HCT116 (cell line): ENCODE data around the gene TNFAIP3. TPM values are rescaled to one million over a fixed set of nuclear protein-coding genes. Genes with fewer than 3 reads are reported as not detected.

Experiments used
- ATAC-seq: fragments of 200-7000 bp; cut with Tn5 transposase; 2 replicates; pipeline ENCODE4 v1.9.1; 2020; ENCODE audit warnings: mild to moderate bottlenecking, moderate library complexity
- BruUV-seq: library from RNA; stranded (reverse); fragments of 400-500 nt; replicated peaks from 2 replicates; lab custom pipeline; 2021; lab: Mats Ljungman, UMichigan
- CTCF ChIA-PET: fragments of 300-600 bp; sonication (Branson Sonifier 250); formaldehyde crosslinking; loops from one replicate; lab custom pipeline; 2021; ENCODE audit warnings: antibody characterized with exemption; lab: Charles Lee
- POLR2A ChIA-PET: fragments of 300-600, 350-600 bp; sonication (Branson Sonifier 250); formaldehyde crosslinking; loops from one replicate; lab custom pipeline; 2021; ENCODE audit warnings: antibody characterized with exemption; lab: Charles Lee
- RAD21 ChIA-PET, 2 experiments: fragments of 300-600 bp; sonication (Branson Sonifier 250); formaldehyde crosslinking; loops; one replicate each; lab custom pipeline; 2023; ENCODE audit warnings: low total read pairs in 2 of 2; ENCODE audit not compliant: uncharacterized antibody in 2 of 2, unreplicated experiment in 2 of 2, low non-redundant PET in 1 of 2; lab: Charles Lee
- DNase-seq: peaks from one replicate; pipeline ENCODE4 v3.0.0-alpha.2; 2010; ENCODE audit warnings: low read depth, low spot score
- H2AFZ ChIP-seq: fragments of 200-600 bp; shearing (Covaris generic), sonication (generic); 2 replicates; pipeline ENCODE4 v1.6.1; 2017; ENCODE audit warnings: low read depth, mixed run types, mixed read lengths, antibody characterized with exemption, low read length; ENCODE audit not compliant: poor library complexity, severe bottlenecking
- H3K27ac ChIP-seq: 2 replicates; pipeline ENCODE4 v1.5.1; 2012; ENCODE audit warnings: low read depth, low read length
- H3K27me3 ChIP-seq: fragments of 200-600 bp; sonication (generic); 2 replicates; pipeline ENCODE4 v1.6.1; 2016; ENCODE audit warnings: mixed run types, low read length, mixed read lengths; ENCODE audit not compliant: insufficient read depth
- H3K36me3 ChIP-seq, 2 experiments: fragments of 200-500 bp in 1 of 2; fragments of 200-600 bp in 1 of 2; sonication (Bioruptor generic) in 1 of 2; sonication (generic) in 1 of 2; 2 replicates each; pipeline versions ENCODE4 v1.5.1 to v1.6.1; 2014 to 2016; ENCODE audit warnings: low read length in 2 of 2, inconsistent platforms in 1 of 2, mixed read lengths in 1 of 2, mixed run types in 1 of 2; ENCODE audit not compliant: insufficient read depth in 2 of 2, control insufficient read depth in 1 of 2
- H3K4me1 ChIP-seq, 2 experiments: fragments of 200-600 bp in 1 of 2; sonication (generic) in 1 of 2; 2 replicates each; pipeline versions ENCODE4 v1.5.1 to v1.6.1; 2012 to 2017; ENCODE audit warnings: low read length in 2 of 2, inconsistent platforms in 1 of 2, mild to moderate bottlenecking in 1 of 2, mixed read lengths in 1 of 2, mixed run types in 1 of 2, moderate library complexity in 1 of 2; ENCODE audit not compliant: insufficient read depth in 2 of 2, control insufficient read depth in 1 of 2
- H3K4me2 ChIP-seq: fragments of 200-600 bp; sonication (generic); 2 replicates; pipeline ENCODE4 v1.6.1; 2017; ENCODE audit warnings: mixed run types, low read length, mixed read lengths
- H3K4me3 ChIP-seq, 2 experiments: fragments of 200-600 bp in 1 of 2; sonication (generic) in 1 of 2; replicated peaks in 1 of 2; 2 replicates each; pipeline ENCODE4 v1.5.1; 2011 to 2016; ENCODE audit warnings: low read length in 2 of 2, control low read depth in 1 of 2, low read depth in 1 of 2, mild to moderate bottlenecking in 1 of 2, mixed read lengths in 1 of 2, mixed run types in 1 of 2
- H3K79me2 ChIP-seq: fragments of 200-600 bp; sonication (generic); 2 replicates; pipeline ENCODE4 v1.6.1; 2017; ENCODE audit warnings: mild to moderate bottlenecking, mixed run types, low read length, moderate library complexity, mixed read lengths; ENCODE audit not compliant: insufficient read depth
- H3K9ac ChIP-seq: fragments of 200-600 bp; sonication (generic); 2 replicates; pipeline ENCODE4 v1.6.1; 2016; ENCODE audit warnings: low read length, mixed read lengths
- H3K9me2 ChIP-seq: fragments of 200-600 bp; sonication (generic), shearing (Covaris generic); 2 replicates; pipeline ENCODE4 v1.6.1; 2017; ENCODE audit warnings: mixed run types, mild to moderate bottlenecking, moderate library complexity; ENCODE audit not compliant: insufficient read depth
- H3K9me3 ChIP-seq, 2 experiments: fragments of 200-500 bp in 1 of 2; fragments of 200-600 bp in 1 of 2; sonication (Bioruptor generic) in 1 of 2; sonication (generic) in 1 of 2; 2 replicates each; pipeline ENCODE4 v1.6.1; 2014 to 2017; ENCODE audit warnings: low read length in 2 of 2, mixed read lengths in 2 of 2, inconsistent platforms in 1 of 2, low read depth in 1 of 2, mild to moderate bottlenecking in 1 of 2, mixed run types in 1 of 2, moderate library complexity in 1 of 2; ENCODE audit not compliant: control insufficient read depth in 1 of 2, insufficient read depth in 1 of 2
- H4K20me1 ChIP-seq: fragments of 200-600 bp; sonication (generic), shearing (Covaris generic); 2 replicates; pipeline ENCODE4 v1.6.1; 2017; ENCODE audit warnings: mixed run types, mild to moderate bottlenecking, moderate library complexity; ENCODE audit not compliant: insufficient read depth
- CBX3 ChIP-seq: IDR thresholded peaks from 2 replicates; pipeline ENCODE4 v1.6.1; 2012; ENCODE audit warnings: low read depth
- CTCF ChIP-seq, 3 experiments: fragments of 200-600 bp in 1 of 3; sonication (generic) in 1 of 3; IDR thresholded peaks in 2 of 3; conservative IDR thresholded peaks in 1 of 3; 2 replicates each; pipeline ENCODE4 v1.5.1; 2012 to 2017; ENCODE audit warnings: low read depth in 2 of 3, low read length in 2 of 3, antibody characterized with exemption in 1 of 3, borderline replicate concordance in 1 of 3, control low read depth in 1 of 3, mild to moderate bottlenecking in 1 of 3, mixed read lengths in 1 of 3, mixed run types in 1 of 3, moderate library complexity in 1 of 3; ENCODE audit not compliant: insufficient read depth in 1 of 3
- EGR1 ChIP-seq: IDR thresholded peaks from 2 replicates; pipeline ENCODE4 v1.6.1; 2012; ENCODE audit warnings: low read depth
- ELF1 ChIP-seq: IDR thresholded peaks from 2 replicates; pipeline ENCODE4 v1.6.1; 2012; ENCODE audit warnings: low read depth, borderline replicate concordance
- EZH2 ChIP-seq: fragments of 200-600 bp; sonication (generic); IDR thresholded peaks from 2 replicates; pipeline ENCODE4 v1.6.1; 2017; ENCODE audit warnings: antibody characterized with exemption, mixed run types
- EZH2phosphoT487 ChIP-seq: fragments of 200-600 bp; IDR thresholded peaks from 2 replicates; pipeline ENCODE4 v1.6.1; 2018; ENCODE audit warnings: antibody characterized with exemption, borderline replicate concordance
- FOSL1 ChIP-seq: IDR thresholded peaks from 2 replicates; pipeline ENCODE4 v1.6.1; 2012; ENCODE audit warnings: low read depth
- JUND ChIP-seq: IDR thresholded peaks from 2 replicates; pipeline ENCODE4 v1.6.1; 2012
- MAX ChIP-seq: IDR thresholded peaks from 2 replicates; pipeline ENCODE4 v1.6.1; 2012
- POLR2A ChIP-seq: IDR thresholded peaks from 2 replicates; pipeline ENCODE4 v1.7.0; 2011; ENCODE audit warnings: borderline replicate concordance; ENCODE audit not compliant: insufficient read depth, insufficient read length; ENCODE audit errors: extremely low read depth
- POLR2AphosphoS5 ChIP-seq: IDR thresholded peaks from 2 replicates; pipeline ENCODE4 v1.6.1; 2011; ENCODE audit warnings: mild to moderate bottlenecking, low read depth, low read length, moderate library complexity
- SP1 ChIP-seq: IDR thresholded peaks from 2 replicates; pipeline ENCODE4 v1.6.1; 2012; ENCODE audit warnings: low read depth
- SRF ChIP-seq: IDR thresholded peaks from 2 replicates; pipeline ENCODE4 v1.6.1; 2012; ENCODE audit warnings: low read depth
- TCF7L2 ChIP-seq: IDR thresholded peaks from 2 replicates; pipeline ENCODE4 v1.7.0; 2011; ENCODE audit warnings: borderline replicate concordance, inconsistent platforms; ENCODE audit not compliant: insufficient read depth, insufficient read length; ENCODE audit errors: extremely low read depth
- YY1 ChIP-seq: IDR thresholded peaks from 2 replicates; pipeline ENCODE4 v1.6.1; 2011; ENCODE audit warnings: low read length, low read depth, moderate library complexity, mild to moderate bottlenecking; ENCODE audit not compliant: insufficient replicate concordance; ENCODE audit errors: extremely low read depth
- ZFX ChIP-seq: fragments of 450-650 bp; IDR thresholded peaks from 2 replicates; pipeline ENCODE4 v1.6.1; 2017
- ZNF274 ChIP-seq: fragments of 200-500 bp; sonication (Bioruptor generic); IDR thresholded peaks from 2 replicates; pipeline ENCODE4 v1.6.1; 2014; ENCODE audit warnings: mild to moderate bottlenecking, low read depth, low read length, inconsistent platforms
- intact Hi-C: fragments of 100-400 bp; cut with micrococcal nuclease; formaldehyde crosslinking; loops from 2 replicates; pipeline ENCODE4 v1.10.0; 2022
- total RNA-seq: library from RNA; stranded (reverse); gene quantifications from one replicate; pipeline ENCODE4 v1.2.1, GENCODE V29; 2021; ENCODE audit not compliant: unreplicated experiment
- TF ChIP-seq, protein P1 (sequence below): IDR thresholded peaks from 2 replicates; pipeline ENCODE4 v1.6.1; 2011; ENCODE audit warnings: mild to moderate bottlenecking, low read length, moderate library complexity; ENCODE audit not compliant: insufficient replicate concordance; ENCODE audit errors: extremely low read depth
- TF ChIP-seq, protein P2 (sequence below): IDR thresholded peaks from 2 replicates; pipeline ENCODE4 v1.6.1; 2012
- TF ChIP-seq, protein P3 (sequence below): IDR thresholded peaks from 2 replicates; pipeline ENCODE4 v1.6.1; 2012; ENCODE audit warnings: low read depth

The TNFAIP3 gene
- total RNA-seq, 1 experiment from 2014 or later, result 4.4 TPM

DNA sequence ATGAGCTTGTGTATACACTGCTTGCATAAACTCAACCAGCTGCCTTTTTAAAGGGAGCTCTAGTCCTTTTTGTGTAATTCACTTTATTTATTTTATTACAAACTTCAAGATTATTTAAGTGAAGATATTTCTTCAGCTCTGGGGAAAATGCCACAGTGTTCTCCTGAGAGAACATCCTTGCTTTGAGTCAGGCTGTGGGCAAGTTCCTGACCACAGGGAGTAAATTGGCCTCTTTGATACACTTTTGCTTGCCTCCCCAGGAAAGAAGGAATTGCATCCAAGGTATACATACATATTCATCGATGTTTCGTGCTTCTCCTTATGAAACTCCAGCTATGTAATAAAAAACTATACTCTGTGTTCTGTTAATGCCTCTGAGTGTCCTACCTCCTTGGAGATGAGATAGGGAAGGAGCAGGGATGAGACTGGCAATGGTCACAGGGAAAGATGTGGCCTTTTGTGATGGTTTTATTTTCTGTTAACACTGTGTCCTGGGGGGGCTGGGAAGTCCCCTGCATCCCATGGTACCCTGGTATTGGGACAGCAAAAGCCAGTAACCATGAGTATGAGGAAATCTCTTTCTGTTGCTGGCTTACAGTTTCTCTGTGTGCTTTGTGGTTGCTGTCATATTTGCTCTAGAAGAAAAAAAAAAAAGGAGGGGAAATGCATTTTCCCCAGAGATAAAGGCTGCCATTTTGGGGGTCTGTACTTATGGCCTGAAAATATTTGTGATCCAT lies 15.3 kb downstream of the TNFAIP3 start:
- no peak overlapping the region for H3K9ac ChIP-seq
- H3K4me3 ChIP-seq, result no peak overlapping the region
- no peak overlapping the region for H3K4me2 ChIP-seq
- TF ChIP-seq TCF7L2, result no peak
- TF ChIP-seq, protein P1, sequence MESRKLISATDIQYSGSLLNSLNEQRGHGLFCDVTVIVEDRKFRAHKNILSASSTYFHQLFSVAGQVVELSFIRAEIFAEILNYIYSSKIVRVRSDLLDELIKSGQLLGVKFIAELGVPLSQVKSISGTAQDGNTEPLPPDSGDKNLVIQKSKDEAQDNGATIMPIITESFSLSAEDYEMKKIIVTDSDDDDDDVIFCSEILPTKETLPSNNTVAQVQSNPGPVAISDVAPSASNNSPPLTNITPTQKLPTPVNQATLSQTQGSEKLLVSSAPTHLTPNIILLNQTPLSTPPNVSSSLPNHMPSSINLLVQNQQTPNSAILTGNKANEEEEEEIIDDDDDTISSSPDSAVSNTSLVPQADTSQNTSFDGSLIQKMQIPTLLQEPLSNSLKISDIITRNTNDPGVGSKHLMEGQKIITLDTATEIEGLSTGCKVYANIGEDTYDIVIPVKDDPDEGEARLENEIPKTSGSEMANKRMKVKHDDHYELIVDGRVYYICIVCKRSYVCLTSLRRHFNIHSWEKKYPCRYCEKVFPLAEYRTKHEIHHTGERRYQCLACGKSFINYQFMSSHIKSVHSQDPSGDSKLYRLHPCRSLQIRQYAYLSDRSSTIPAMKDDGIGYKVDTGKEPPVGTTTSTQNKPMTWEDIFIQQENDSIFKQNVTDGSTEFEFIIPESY, result no peak
- no peak for TF ChIP-seq YY1
- no peak for TF ChIP-seq POLR2A
- TF ChIP-seq, protein P2, sequence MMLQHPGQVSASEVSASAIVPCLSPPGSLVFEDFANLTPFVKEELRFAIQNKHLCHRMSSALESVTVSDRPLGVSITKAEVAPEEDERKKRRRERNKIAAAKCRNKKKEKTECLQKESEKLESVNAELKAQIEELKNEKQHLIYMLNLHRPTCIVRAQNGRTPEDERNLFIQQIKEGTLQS, result no peak
- TF ChIP-seq SP1, result no peak
- no peak for TF ChIP-seq CBX3
- no peak for TF ChIP-seq ELF1
- no peak for TF ChIP-seq EGR1
- TF ChIP-seq SRF, result no peak
- no peak for TF ChIP-seq EZH2phosphoT487
- no peak for TF ChIP-seq MAX
- TF ChIP-seq FOSL1, result no peak
- no peak for TF ChIP-seq POLR2AphosphoS5
- no peak for TF ChIP-seq ZNF274
- TF ChIP-seq, protein P3, sequence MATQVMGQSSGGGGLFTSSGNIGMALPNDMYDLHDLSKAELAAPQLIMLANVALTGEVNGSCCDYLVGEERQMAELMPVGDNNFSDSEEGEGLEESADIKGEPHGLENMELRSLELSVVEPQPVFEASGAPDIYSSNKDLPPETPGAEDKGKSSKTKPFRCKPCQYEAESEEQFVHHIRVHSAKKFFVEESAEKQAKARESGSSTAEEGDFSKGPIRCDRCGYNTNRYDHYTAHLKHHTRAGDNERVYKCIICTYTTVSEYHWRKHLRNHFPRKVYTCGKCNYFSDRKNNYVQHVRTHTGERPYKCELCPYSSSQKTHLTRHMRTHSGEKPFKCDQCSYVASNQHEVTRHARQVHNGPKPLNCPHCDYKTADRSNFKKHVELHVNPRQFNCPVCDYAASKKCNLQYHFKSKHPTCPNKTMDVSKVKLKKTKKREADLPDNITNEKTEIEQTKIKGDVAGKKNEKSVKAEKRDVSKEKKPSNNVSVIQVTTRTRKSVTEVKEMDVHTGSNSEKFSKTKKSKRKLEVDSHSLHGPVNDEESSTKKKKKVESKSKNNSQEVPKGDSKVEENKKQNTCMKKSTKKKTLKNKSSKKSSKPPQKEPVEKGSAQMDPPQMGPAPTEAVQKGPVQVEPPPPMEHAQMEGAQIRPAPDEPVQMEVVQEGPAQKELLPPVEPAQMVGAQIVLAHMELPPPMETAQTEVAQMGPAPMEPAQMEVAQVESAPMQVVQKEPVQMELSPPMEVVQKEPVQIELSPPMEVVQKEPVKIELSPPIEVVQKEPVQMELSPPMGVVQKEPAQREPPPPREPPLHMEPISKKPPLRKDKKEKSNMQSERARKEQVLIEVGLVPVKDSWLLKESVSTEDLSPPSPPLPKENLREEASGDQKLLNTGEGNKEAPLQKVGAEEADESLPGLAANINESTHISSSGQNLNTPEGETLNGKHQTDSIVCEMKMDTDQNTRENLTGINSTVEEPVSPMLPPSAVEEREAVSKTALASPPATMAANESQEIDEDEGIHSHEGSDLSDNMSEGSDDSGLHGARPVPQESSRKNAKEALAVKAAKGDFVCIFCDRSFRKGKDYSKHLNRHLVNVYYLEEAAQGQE, result no peak
- no peak for TF ChIP-seq ZFX
- TF ChIP-seq CTCF (IDR thresholded peaks at IDR 0.05 in 2 of 3, conservative IDR thresholded peaks at IDR 0.05 in 1 of 3; ENCODE audit: borderline replicate concordance in 1 of 3, insufficient read depth in 1 of 3, low read depth in 2 of 3, low read length in 2 of 3), result no peak
- TF ChIP-seq JUND, result no peak
- TF ChIP-seq EZH2, result no peak
- intact Hi-C loops, result no loop called here
- H3K27me3 ChIP-seq, result no peaks in the 10 kb centered on the region
- H3K27ac ChIP-seq, result no peak overlapping the region
- ChIA-PET POLR2A (no interaction called here), CTCF (no interaction called here), RAD21 (no interaction called here)
- no peaks in the 10 kb centered on the region for H3K9me3 ChIP-seq
- H4K20me1 ChIP-seq, result no peaks in the 10 kb centered on the region
- no TSS peak for BruUV-seq
- no peak for DNase-seq
- ATAC-seq, result no peak
- H2AFZ ChIP-seq, result no peak overlapping the region
- H3K79me2 ChIP-seq, result no peaks in the 10 kb centered on the region
- peaks cover 0 to 3% of the 10 kb centered on the region in 2 experiments; a peak in 3 of 4 replicates for H3K36me3 ChIP-seq
- no peaks in the 10 kb centered on the region for H3K4me1 ChIP-seq
- no peaks in the 10 kb centered on the region for H3K9me2 ChIP-seq
